Hindlimb muscle (tissue), 1 donor: ENCODE results near the gene PTCD1. TPM values are rescaled to one million over a fixed set of nuclear protein-coding genes. Genes with fewer than 3 reads are reported as not detected.
"Not testable (repeated sequence)": the region's sequence is repeated elsewhere in the genome, so short reads cannot be mapped to it uniquely, and the experiment has no call there.

ENCODE experiments used
- DNase-seq: peaks from one replicate; pipeline ENCODE4 v3.0.0-alpha.2; 2013
- polyA plus RNA-seq: library from polyadenylated mRNA; unstranded; fragments of 120-200 nt; gene quantifications from one replicate; pipeline ENCODE4 v1.2.1, GENCODE V29; 2013; ENCODE audit not compliant: insufficient read length

The PTCD1 gene
- polyA plus RNA-seq, 1 donor: 3.8 TPM

GRCh38 chr7:99449326-99449725 lies 10.7 kb upstream of the PTCD1 start:
- DNase-seq: no peak

GRCh38 chr7:99448855-99449254 lies 10.3 kb upstream of the PTCD1 start:
- DNase-seq: no peak

- no peak for DNase-seq
These were observed 9.3 kb upstream of the PTCD1 start for GRCh38 chr7:99447943-99448342.

GRCh38 chr7:99446096-99446495 lies 7.5 kb upstream of the PTCD1 start:
- no peak for DNase-seq

GRCh38 chr7:99440195-99440594 lies 1.6 kb upstream of the PTCD1 start:
- no peak for DNase-seq

- DNase-seq: no peak
These were observed 539 bp downstream of the PTCD1 start for GRCh38 chr7:99437946-99438572.

- no peak for DNase-seq
These were observed 5.4 kb downstream of the PTCD1 start for GRCh38 chr7:99433158-99433557.

GRCh38 chr7:99431756-99432540 lies 6.7 kb downstream of the PTCD1 start:
- DNase-seq: not testable (repeated sequence)

- no peak for DNase-seq
These were observed 8.8 kb downstream of the PTCD1 start for GRCh38 chr7:99429756-99430155.

- DNase-seq: no peak
These were observed 9.5 kb downstream of the PTCD1 start for GRCh38 chr7:99428972-99429566.

- no peak for DNase-seq
These were observed 13.5 kb downstream of the PTCD1 start for GRCh38 chr7:99424932-99425730.

- no peak for DNase-seq
These were observed 16.0 kb downstream of the PTCD1 start for GRCh38 chr7:99422625-99423024.

GRCh38 chr7:99422186-99422585 lies 16.4 kb downstream of the PTCD1 start:
- no peak for DNase-seq

- DNase-seq: no peak
These were observed 17.6 kb downstream of the PTCD1 start for GRCh38 chr7:99420986-99421385.

- no peak for DNase-seq
These were observed 18.4 kb downstream of the PTCD1 start for GRCh38 chr7:99420213-99420612.

- no peak for DNase-seq
These were observed 19.1 kb downstream of the PTCD1 start for GRCh38 chr7:99419323-99420021.

GRCh38 chr7:99418260-99418659 lies 20.3 kb downstream of the PTCD1 start:
- no peak for DNase-seq

GRCh38 chr7:99415513-99416127 lies 23.0 kb downstream of the PTCD1 start:
- not testable (repeated sequence) for DNase-seq

GRCh38 chr7:99410635-99411034 lies 28.0 kb downstream of the PTCD1 start:
- no peak for DNase-seq

GRCh38 chr7:99409806-99410205 lies 28.8 kb downstream of the PTCD1 start:
- DNase-seq: no peak

GRCh38 chr7:99409192-99409572 lies 29.4 kb downstream of the PTCD1 start:
- DNase-seq: no peak
